HUES6 (cell line): ENCODE results near the gene GABBR2.

Source experiments
- H3K27ac ChIP-seq: 2 replicates; pipeline ENCODE4 v1.7.0; 2013; ENCODE audit warnings: low read depth, mild to moderate bottlenecking, low read length, inconsistent platforms
- H3K27me3 ChIP-seq: 2 replicates; pipeline ENCODE4 v1.6.1; 2013; ENCODE audit warnings: low read length; ENCODE audit not compliant: control insufficient read depth, insufficient read depth
- H3K36me3 ChIP-seq: 2 replicates; pipeline ENCODE4 v1.6.1; 2013; ENCODE audit warnings: low read length; ENCODE audit not compliant: control insufficient read depth, insufficient read depth
- H3K4me1 ChIP-seq: 2 replicates; pipeline ENCODE4 v1.6.1; 2013; ENCODE audit warnings: low read length; ENCODE audit not compliant: control insufficient read depth, insufficient read depth
- H3K4me3 ChIP-seq: 2 replicates; pipeline ENCODE4 v1.5.1; 2013; ENCODE audit warnings: low read depth, low read length
- H3K9ac ChIP-seq: one replicate; pipeline ENCODE4 v1.6.1; 2013; ENCODE audit warnings: mild to moderate bottlenecking, low read length
- H3K9me3 ChIP-seq: 2 replicates; pipeline ENCODE4 v1.6.1; 2013; ENCODE audit warnings: low read depth, low read length; ENCODE audit not compliant: control insufficient read depth, insufficient read depth

Gene GABBR2

DNA sequence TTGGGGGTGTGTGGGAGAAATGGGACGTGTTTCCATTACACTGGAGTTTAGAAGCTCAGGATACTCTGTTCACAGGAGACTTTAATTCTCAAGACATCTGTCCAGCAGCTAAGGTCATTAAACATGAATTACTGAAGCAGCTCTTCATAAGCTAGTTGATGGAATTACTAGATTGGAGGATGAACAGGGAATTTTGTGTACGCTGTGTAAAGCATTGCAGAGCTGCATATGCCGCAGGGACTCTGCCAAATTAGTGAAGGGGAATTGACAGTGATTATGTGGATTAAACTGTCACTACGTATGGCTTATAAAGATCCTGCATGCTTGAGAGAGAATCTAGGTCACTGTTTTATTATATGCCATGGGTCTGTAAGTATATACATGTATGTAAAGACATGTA is 275.8 kb downstream of the GABBR2 start:
- Histone ChIP-seq H3K9ac (no peak overlapping the region), H3K27ac (no peak overlapping the region), H3K36me3 (no peaks in the 10 kb centered on the region), H3K9me3 (peaks cover 5% of the 10 kb centered on the region), H3K4me1 (no peaks in the 10 kb centered on the region), H3K27me3 (no peaks in the 10 kb centered on the region), H3K4me3 (no peak overlapping the region)

DNA sequence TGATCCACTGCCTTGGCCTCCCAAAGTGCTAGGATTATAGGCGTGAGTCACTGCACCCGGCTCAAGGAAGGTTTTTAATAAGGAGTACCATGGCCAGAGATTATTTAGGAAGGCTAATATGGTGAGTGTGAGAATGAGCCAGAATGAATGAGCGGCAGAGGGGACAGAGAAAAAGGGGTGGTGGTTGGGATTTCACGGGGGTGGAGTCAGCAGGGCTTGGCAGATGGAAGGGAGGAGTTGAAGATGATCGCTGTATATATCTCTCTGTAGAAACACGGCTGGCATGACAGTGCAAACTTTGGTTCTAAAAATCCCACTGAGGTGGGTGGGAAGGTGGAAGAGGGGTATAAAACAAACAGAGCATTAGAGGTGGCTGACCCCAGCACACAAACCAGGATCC is 276.6 kb downstream of the GABBR2 start:
- Histone ChIP-seq H3K4me1 (no peaks in the 10 kb centered on the region), H3K9ac (no peak overlapping the region), H3K27ac (no peak overlapping the region), H3K9me3 (peaks cover 5% of the 10 kb centered on the region; the same call in 1 of the 2 replicates), H3K36me3 (no peaks in the 10 kb centered on the region), H3K4me3 (no peak overlapping the region), H3K27me3 (no peaks in the 10 kb centered on the region)

- H3K27me3 ChIP-seq = no peaks in the 10 kb centered on the region
- H3K36me3 ChIP-seq = no peaks in the 10 kb centered on the region
- no peak overlapping the region for H3K27ac ChIP-seq
- peaks cover 5% of the 10 kb centered on the region; the same call in 1 of the 2 replicates for H3K9me3 ChIP-seq
- H3K9ac ChIP-seq = no peak overlapping the region
- no peak overlapping the region for H3K4me3 ChIP-seq
- H3K4me1 ChIP-seq = no peaks in the 10 kb centered on the region
Measured at GRCh38 chr9:98430535-98431292, 278.0 kb downstream of the GABBR2 start.

GRCh38 chr9:98429613-98430012 is 279.1 kb downstream of the GABBR2 start:
- H3K36me3 ChIP-seq = no peaks in the 10 kb centered on the region
- H3K27ac ChIP-seq = no peak overlapping the region
- H3K27me3 ChIP-seq = no peaks in the 10 kb centered on the region
- H3K4me3 ChIP-seq = no peak overlapping the region
- no peaks in the 10 kb centered on the region for H3K4me1 ChIP-seq
- peaks cover 5% of the 10 kb centered on the region; the same call in 1 of the 2 replicates for H3K9me3 ChIP-seq
- H3K9ac ChIP-seq = no peak overlapping the region

DNA sequence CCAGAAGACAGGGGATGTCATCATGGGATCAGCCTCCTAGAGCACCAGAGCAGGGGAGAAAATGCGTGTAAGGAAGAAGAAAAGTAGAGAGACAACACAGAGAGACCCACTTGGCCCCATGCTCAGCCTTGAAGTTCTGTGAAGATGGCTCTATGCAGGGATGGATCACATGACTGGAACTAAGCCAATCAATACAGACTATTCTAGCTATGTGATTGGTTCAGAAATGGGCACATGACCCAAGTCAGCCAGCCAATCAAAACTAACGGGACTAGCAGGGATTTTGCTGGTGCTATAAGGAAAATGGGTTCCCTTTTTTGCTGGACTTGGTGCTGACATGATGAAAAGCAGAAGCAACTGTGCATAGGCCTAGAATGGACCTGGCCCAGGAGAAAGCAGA is 280.3 kb downstream of the GABBR2 start:
- Histone ChIP-seq H3K4me3 (no peak overlapping the region), H3K27me3 (no peaks in the 10 kb centered on the region), H3K9me3 (peaks cover 5% of the 10 kb centered on the region; the same call in 1 of the 2 replicates), H3K4me1 (no peaks in the 10 kb centered on the region), H3K9ac (no peak overlapping the region), H3K36me3 (no peaks in the 10 kb centered on the region), H3K27ac (no peak overlapping the region)

GRCh38 chr9:98427491-98427890 is 281.2 kb downstream of the GABBR2 start:
- Histone ChIP-seq H3K9me3 (peaks cover 5% of the 10 kb centered on the region; the same call in 1 of the 2 replicates), H3K27me3 (no peaks in the 10 kb centered on the region), H3K4me3 (no peak overlapping the region), H3K9ac (no peak overlapping the region), H3K36me3 (no peaks in the 10 kb centered on the region), H3K4me1 (no peaks in the 10 kb centered on the region), H3K27ac (no peak overlapping the region)

- Histone ChIP-seq H3K4me3 (no peak overlapping the region), H3K9ac (no peak overlapping the region), H3K4me1 (no peaks in the 10 kb centered on the region), H3K27me3 (no peaks in the 10 kb centered on the region), H3K27ac (no peak overlapping the region), H3K9me3 (peaks cover 5% of the 10 kb centered on the region; the same call in 1 of the 2 replicates), H3K36me3 (no peaks in the 10 kb centered on the region)
Measured at GRCh38 chr9:98425079-98425478, 283.7 kb downstream of the GABBR2 start.

DNA sequence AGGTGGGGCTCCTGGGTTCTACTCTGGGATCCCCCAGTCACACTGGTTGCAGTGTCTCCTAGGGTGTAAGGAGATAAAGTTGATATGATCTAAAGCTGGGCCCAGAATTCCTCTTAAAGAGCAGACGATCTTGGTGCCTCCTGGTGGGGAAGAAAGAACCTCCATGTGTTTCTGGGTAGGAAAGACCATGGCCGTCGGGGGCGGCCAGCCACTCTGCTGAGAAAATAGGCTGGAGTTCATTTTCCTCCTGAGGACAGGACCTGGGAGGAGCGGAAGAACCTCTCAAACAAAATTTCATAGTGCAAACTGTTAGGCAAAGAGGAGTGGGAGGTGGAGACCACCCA is 289.5 kb downstream of the GABBR2 start:
- Histone ChIP-seq H3K9ac (no peak overlapping the region), H3K4me1 (peaks cover 11% of the 10 kb centered on the region; the same call in 1 of the 2 replicates), H3K9me3 (no peaks in the 10 kb centered on the region), H3K27ac (no peak overlapping the region), H3K4me3 (no peak overlapping the region), H3K36me3 (no peaks in the 10 kb centered on the region), H3K27me3 (no peaks in the 10 kb centered on the region)

DNA sequence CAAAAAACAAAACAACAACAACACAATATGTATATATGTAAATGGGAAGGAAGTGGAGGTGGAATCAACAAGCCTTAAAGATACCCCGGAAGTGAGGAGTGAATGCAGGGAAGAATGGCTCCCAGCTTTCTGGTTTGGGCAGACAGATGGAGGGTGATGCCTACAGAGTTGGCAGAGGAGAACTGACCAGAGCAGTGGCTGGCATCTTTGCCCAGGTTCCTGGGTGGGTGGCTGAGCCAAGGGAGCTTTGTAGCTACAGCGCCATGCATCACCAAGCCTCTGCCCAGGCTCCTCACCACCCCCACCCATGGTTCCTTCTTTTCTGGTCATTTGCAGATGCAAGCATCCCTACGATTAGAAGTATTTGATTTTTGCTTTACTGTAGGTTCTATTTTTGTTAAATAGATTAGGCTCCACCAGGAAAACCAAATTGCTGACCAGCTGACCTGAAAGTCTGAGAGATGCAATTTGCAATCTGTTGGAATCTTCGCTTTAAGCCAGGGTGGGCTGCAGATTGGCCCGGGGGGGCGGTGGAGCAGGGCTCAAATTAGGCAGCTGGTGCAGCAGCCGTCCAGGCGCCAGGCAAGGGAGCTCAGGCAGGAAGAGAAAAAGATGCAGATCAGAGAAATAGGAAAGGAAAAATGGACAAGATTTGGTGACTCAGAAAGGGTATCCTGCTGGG is 290.0 kb downstream of the GABBR2 start:
- H3K4me3 ChIP-seq = no peak overlapping the region
- H3K4me1 ChIP-seq = peaks cover 11% of the 10 kb centered on the region; the same call in 1 of the 2 replicates
- no peak overlapping the region for H3K27ac ChIP-seq
- no peaks in the 10 kb centered on the region for H3K27me3 ChIP-seq
- no peak overlapping the region for H3K9ac ChIP-seq
- no peaks in the 10 kb centered on the region for H3K9me3 ChIP-seq
- no peaks in the 10 kb centered on the region for H3K36me3 ChIP-seq

DNA sequence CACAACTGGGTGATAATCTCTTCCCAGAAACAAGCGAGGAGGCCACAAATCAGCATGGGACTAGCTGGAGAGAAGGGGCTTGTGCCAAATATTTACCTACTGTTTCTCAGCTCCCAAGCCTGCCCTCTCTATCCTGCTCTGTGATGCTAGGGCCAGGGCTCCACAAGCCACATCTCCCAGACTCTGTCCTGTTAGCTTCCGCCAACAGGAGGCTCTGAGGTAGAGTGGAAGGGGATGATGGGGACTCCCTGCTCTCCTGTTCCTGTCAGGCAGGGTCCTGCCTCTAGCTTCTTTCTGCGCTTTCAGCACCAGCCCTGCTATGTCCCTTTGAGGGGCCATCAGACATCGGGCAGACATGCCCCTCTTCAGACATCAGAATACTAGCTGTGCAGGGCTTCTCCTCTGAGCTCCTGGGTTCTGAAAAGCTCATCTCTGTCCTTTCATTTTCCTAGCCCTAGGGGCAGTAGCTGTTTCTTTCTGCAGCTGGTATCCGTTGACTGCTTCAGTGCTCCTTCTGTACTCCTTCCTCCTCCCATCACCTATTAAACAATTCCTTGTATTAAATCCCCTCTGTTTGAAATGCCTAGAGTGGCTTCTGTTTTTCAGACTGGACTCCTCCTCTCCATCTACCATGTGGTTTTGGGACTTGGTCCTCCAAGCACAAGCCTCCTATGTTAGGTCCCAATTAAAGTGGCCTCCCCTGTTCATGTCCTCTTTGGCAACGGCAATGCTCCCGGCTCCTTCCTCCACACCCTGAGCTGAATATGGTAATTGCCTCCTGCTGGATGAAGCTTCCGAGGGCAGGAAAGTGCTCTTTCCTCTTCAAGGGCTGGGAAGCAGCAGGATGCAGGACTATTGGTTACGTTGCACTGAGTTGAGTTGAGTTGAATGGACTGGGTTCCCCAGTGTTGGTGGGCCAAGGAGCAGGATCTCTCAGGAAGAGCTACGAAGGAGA is 292.2 kb downstream of the GABBR2 start:
- H3K27ac ChIP-seq = no peak overlapping the region
- no peaks in the 10 kb centered on the region for H3K36me3 ChIP-seq
- H3K9ac ChIP-seq = no peak overlapping the region
- H3K4me3 ChIP-seq = no peak overlapping the region
- no peaks in the 10 kb centered on the region for H3K27me3 ChIP-seq
- no peaks in the 10 kb centered on the region for H3K9me3 ChIP-seq
- peaks cover 22% of the 10 kb centered on the region for H3K4me1 ChIP-seq
